Cardiac muscle cell (in vitro differentiated cells and primary cell): ENCODE measurements around the gene DLEC1. TPM values are rescaled to one million over a fixed set of nuclear protein-coding genes. Genes with fewer than 3 reads are reported as not detected.
A peak's percentile ranks its signal among the peaks of the same experiment; 100 is the strongest.
"Not testable (repeated sequence)": the region's sequence is repeated elsewhere in the genome, so short reads cannot be mapped to it uniquely, and the experiment has no call there.

Experiments used
- DNase-seq, 2 donors: peaks; one replicate each; pipeline versions ENCODE4 v3.0.0 to v3.0.0-alpha.2; 2010 to 2017; ENCODE audit warnings: low read depth in 1 of 2, low spot score in 1 of 2
- H3K27ac ChIP-seq: fragments of 200-600 bp; sonication (generic); 2 replicates; pipeline ENCODE4 v1.5.1; 2016
- H3K27me3 ChIP-seq: fragments of 200-600 bp; sonication (generic); 2 replicates; pipeline ENCODE4 v1.6.0; 2016; ENCODE audit warnings: control low read depth
- H3K36me3 ChIP-seq: fragments of 200-600 bp; sonication (generic); 2 replicates; pipeline ENCODE4 v1.5.1; 2016; ENCODE audit warnings: control low read depth
- H3K4me1 ChIP-seq: fragments of 200-600 bp; sonication (generic); 2 replicates; pipeline ENCODE4 v1.8.1; 2017; ENCODE audit warnings: low read depth, mild to moderate bottlenecking, mixed run types
- H3K4me3 ChIP-seq: fragments of 200-600 bp; sonication (generic); 2 replicates; pipeline ENCODE4 v1.5.1; 2016; ENCODE audit warnings: mild to moderate bottlenecking
- H3K9me3 ChIP-seq: fragments of 200-600 bp; sonication (generic); 2 replicates; pipeline ENCODE4 v1.5.1; 2017; ENCODE audit warnings: low read depth, mild to moderate bottlenecking, control low read depth
- CTCF ChIP-seq: IDR thresholded peaks from 2 replicates; pipeline ENCODE4 v1.5.1; 2012; ENCODE audit warnings: low read depth, mild to moderate bottlenecking, low read length
- polyA plus RNA-seq: library from polyadenylated mRNA; unstranded; fragments of >200 nt; fragmentation: Nextera tagmentation; extraction: Ambion mirVana; gene quantifications from 2 replicates; pipeline ENCODE4 v1.2.1, GENCODE V29; 2016
- total RNA-seq: library from RNA; depleted of rRNA; stranded (reverse); fragments of >200 nt; gene quantifications from 2 replicates; pipeline ENCODE4 v1.2.3, GENCODE V29; 2016

The DLEC1 gene
- total and polyA plus RNA-seq, 2 experiments from 2014 or later = 0.15 TPM; not detected in 1

DNA sequence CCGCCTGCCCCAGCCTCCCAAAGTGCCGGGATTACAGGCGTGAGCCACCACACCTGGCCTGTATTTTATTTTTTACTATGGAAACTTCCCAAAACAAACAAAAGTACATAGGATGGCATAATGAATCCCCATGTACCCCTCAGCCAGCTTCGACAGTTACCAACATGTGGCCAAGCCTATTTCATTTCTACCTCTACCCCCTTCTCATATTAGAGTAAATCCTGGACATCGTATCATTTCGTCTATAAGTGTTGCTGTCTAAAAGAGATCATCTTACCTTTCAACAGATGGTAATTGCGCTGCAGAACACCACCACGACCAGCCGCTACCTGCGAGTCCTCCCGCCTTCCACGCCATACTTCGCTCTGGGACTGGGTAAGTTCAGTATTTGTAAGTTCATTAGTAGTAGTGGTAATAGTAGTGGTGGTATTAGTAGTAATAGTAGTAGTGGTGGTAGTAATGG lies 44.9 kb downstream of the DLEC1 start:
- peak in 1 of 2 donors; percentile 5 for DNase-seq
- Histone ChIP-seq H3K4me3 (no peak overlapping the region), H3K36me3 (no peaks in the 10 kb centered on the region), H3K9me3 (no peaks in the 10 kb centered on the region), H3K4me1 (no peaks in the 10 kb centered on the region), H3K27ac (no peak overlapping the region), H3K27me3 (no peaks in the 10 kb centered on the region)
- TF ChIP-seq CTCF = no peak

- H3K9me3 ChIP-seq = no peaks in the 10 kb centered on the region
- no peaks in the 10 kb centered on the region for H3K4me1 ChIP-seq
- no peaks in the 10 kb centered on the region for H3K36me3 ChIP-seq
- TF ChIP-seq CTCF = no peak
- H3K27me3 ChIP-seq = no peaks in the 10 kb centered on the region
- H3K4me3 ChIP-seq = no peak overlapping the region
- peak; percentile 69 to 72 for DNase-seq
- H3K27ac ChIP-seq = no peak overlapping the region
Observed at GRCh38 chr3:38084334-38085310, 45.6 kb downstream of the DLEC1 start.

- DNase-seq = no peak
- Histone ChIP-seq H3K4me1 (no peaks in the 10 kb centered on the region), H3K36me3 (no peaks in the 10 kb centered on the region), H3K27me3 (no peaks in the 10 kb centered on the region), H3K9me3 (no peaks in the 10 kb centered on the region), H3K4me3 (no peak overlapping the region), H3K27ac (no peak overlapping the region)
- no peak for TF ChIP-seq CTCF
Observed at GRCh38 chr3:38085311-38085942, 46.4 kb downstream of the DLEC1 start.

- Histone ChIP-seq H3K4me1 (no peaks in the 10 kb centered on the region), H3K27me3 (no peaks in the 10 kb centered on the region), H3K36me3 (no peaks in the 10 kb centered on the region), H3K9me3 (no peaks in the 10 kb centered on the region), H3K4me3 (no peak overlapping the region), H3K27ac (no peak overlapping the region)
- DNase-seq = no peak
- TF ChIP-seq CTCF = no peak
Observed at GRCh38 chr3:38085943-38086324, 46.9 kb downstream of the DLEC1 start.

DNA sequence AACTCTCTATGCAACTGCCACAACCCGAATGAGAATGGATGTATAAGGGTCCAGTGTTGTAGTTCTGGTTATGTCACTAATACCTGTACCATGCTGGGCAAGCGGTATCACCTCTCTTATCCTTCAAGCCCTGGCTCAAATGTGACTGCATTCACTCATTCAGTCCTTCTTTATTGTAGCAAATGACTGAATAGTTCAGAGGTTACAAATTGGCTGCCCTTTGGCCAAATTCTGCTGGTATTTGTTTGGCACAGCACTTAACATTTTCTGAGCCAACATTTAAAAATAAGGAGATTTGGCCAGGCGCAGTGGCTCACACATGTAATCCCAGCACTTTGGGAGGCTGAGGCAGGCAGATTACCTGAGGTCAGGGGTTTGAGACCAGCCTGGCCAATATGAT lies 47.5 kb downstream of the DLEC1 start:
- DNase-seq = no peak
- H3K4me3 ChIP-seq = no peak overlapping the region
- no peak overlapping the region for H3K27ac ChIP-seq
- no peaks in the 10 kb centered on the region for H3K9me3 ChIP-seq
- no peak for TF ChIP-seq CTCF
- no peaks in the 10 kb centered on the region for H3K4me1 ChIP-seq
- no peaks in the 10 kb centered on the region for H3K27me3 ChIP-seq
- no peaks in the 10 kb centered on the region for H3K36me3 ChIP-seq

DNA sequence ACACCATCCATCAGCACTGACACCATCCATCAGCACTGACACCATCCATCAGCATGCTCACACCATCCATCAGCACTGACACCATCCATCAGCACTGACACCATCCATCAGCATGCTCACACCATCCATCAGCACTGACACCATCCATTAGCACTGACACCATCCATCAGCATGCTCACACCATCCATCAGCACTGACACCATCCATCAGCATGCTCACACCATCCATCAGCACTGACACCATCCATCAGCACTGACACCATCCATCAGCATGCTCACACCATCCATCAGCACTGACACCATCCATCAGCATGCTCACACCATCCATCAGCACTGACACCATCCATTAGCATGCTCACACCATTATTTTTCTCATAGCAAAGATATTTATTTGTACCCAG lies 48.3 kb downstream of the DLEC1 start:
- DNase-seq, H3K4me1 ChIP-seq, H3K9me3 ChIP-seq, H3K27ac ChIP-seq, H3K4me3 ChIP-seq, H3K27me3 ChIP-seq, H3K36me3 ChIP-seq: not testable (repeated sequence)
